ENCODE measurements around the gene UGT1A6. TPM values are rescaled to one million over a fixed set of nuclear protein-coding genes. Genes with fewer than 3 reads are reported as not detected.

Gene UGT1A6
- total and polyA plus RNA-seq, 2 donors from 2014 or later: 43.7 to 110 TPM

DNA sequence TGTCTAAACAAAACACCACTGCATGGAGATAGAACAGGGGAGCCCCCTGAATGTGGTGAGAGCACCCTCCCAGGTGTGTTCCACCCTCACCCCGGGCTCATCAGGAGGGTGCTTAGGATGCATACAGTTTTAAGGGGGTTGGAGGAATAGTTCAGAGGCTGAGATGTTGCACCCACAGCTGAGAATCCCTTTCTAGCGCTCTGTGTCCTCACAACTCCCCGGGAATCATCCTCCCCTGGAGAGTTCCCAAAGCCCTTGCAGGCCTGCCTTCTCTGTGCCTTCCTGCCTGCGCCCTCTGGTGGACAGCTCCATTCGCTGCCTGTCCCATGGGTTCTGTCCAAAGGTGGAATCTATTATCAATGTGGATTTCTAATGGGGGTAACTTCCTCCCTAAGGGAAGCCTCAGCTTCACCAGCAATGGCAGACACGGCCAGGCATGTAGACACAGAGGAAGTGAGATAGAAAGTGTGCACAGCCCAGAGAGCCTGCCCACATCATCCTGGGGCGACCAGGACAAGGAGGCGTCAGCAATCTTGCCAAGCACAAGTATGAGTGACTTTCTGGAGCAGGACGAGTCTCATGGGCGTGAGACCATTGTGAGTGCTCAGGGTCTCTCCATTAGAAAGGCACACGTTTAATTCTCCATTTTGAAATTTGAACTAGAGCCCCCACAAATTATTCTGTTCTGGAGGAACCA is 18.8 kb downstream of the UGT1A6 start:
- Histone ChIP-seq H3K4me3 (ENCODE audit: low read length in 3 of 3) (no peak overlapping the region), H3K9me3 (ENCODE audit: control insufficient read depth in 2 of 3, insufficient read depth in 1 of 3, low read length in 3 of 3) (no peaks in the 10 kb centered on the region), H3K9ac (ENCODE audit: low read length in 3 of 3) (no peak overlapping the region), H3K27me3 (ENCODE audit: control insufficient read depth, insufficient read depth, low read length) (no peaks in the 10 kb centered on the region), H3K27ac (ENCODE audit: low read depth in 2 of 2, low read length in 2 of 2) (no peak overlapping the region), H3K4me1 (ENCODE audit: control insufficient read depth in 2 of 3, insufficient read depth in 2 of 3, low read depth in 1 of 3, low read length in 3 of 3) (peaks cover 0 to 12% (median 4%) of the 10 kb centered on the region in 3 donors), H3K36me3 (ENCODE audit: control insufficient read depth in 2 of 3, insufficient read depth in 3 of 3, low read length in 3 of 3) (peaks cover 0 to 4% (median 0%) of the 10 kb centered on the region in 3 donors)
- FAIRE-seq (no peak), DNase-seq (peak; percentile 69 to 91 (median 83))
- intact Hi-C loops (cut with DNase I): no loop called here
- TF ChIP-seq CTCF (IDR thresholded peaks at IDR 0.05; ENCODE audit: borderline replicate concordance, extremely low read depth, insufficient read depth): peak; percentile 69

GRCh38 chr2:233712611-233713261 is 20.0 kb downstream of the UGT1A6 start, which contains the start of gene UGT1A5:
TSS of gene UGT1A5 (plus strand) at chr2:233712907. CDS start at chr2:233712992, 85 bp downstream.
- peaks cover 0 to 4% (median 0%) of the 10 kb centered on the region in 3 donors for H3K36me3 ChIP-seq (ENCODE audit: control insufficient read depth in 2 of 3, insufficient read depth in 3 of 3, low read length in 3 of 3)
- DNase-seq (no peak), FAIRE-seq (no peak)
- TF ChIP-seq CTCF (IDR thresholded peaks at IDR 0.05; ENCODE audit: borderline replicate concordance, extremely low read depth, insufficient read depth): no peak
- no peak within 1 kb of the TSS for H3K9ac ChIP-seq (ENCODE audit: low read length in 3 of 3)
- H3K27me3 ChIP-seq (ENCODE audit: control insufficient read depth, insufficient read depth, low read length): no peaks in the 10 kb centered on the region
- H3K4me3 ChIP-seq (ENCODE audit: low read length in 3 of 3): no peak within 1 kb of the TSS
- H3K9me3 ChIP-seq (ENCODE audit: control insufficient read depth in 2 of 3, insufficient read depth in 1 of 3, low read length in 3 of 3): no peaks in the 10 kb centered on the region
- peaks cover 0 to 4% (median 0%) of the 10 kb centered on the region in 3 donors for H3K4me1 ChIP-seq (ENCODE audit: control insufficient read depth in 2 of 3, insufficient read depth in 2 of 3, low read depth in 1 of 3, low read length in 3 of 3)
- H3K27ac ChIP-seq (ENCODE audit: low read depth in 2 of 2, low read length in 2 of 2): no peak within 1 kb of the TSS
- intact Hi-C loops (cut with DNase I): no loop called here

DNA sequence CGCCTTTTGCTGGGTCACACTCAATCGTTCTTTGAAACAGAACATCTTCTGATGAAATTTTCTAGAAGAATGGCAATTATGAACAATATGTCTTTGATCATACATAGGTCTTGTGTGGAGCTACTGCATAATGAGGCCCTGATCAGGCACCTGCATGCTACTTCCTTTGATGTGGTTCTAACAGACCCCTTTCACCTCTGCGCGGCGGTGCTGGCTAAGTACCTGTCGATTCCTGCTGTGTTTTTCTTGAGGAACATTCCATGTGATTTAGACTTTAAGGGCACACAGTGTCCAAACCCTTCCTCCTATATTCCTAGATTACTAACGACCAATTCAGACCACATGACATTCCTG is 20.5 kb downstream of the UGT1A6 start:
- no peak for FAIRE-seq

More for the DNA sequence above, 20.5 kb downstream of the UGT1A6 start:
- Histone ChIP-seq H3K9me3 (ENCODE audit: control insufficient read depth in 2 of 3, insufficient read depth in 1 of 3, low read length in 3 of 3) (no peaks in the 10 kb centered on the region), H3K36me3 (ENCODE audit: control insufficient read depth in 2 of 3, insufficient read depth in 3 of 3, low read length in 3 of 3) (peaks cover 0 to 8% (median 0%) of the 10 kb centered on the region in 3 donors), H3K27ac (ENCODE audit: low read depth in 2 of 2, low read length in 2 of 2) (no peak overlapping the region), H3K9ac (ENCODE audit: low read length in 3 of 3) (no peak overlapping the region), H3K4me1 (ENCODE audit: control insufficient read depth in 2 of 3, insufficient read depth in 2 of 3, low read depth in 1 of 3, low read length in 3 of 3) (peaks cover 0 to 4% (median 0%) of the 10 kb centered on the region in 3 donors), H3K27me3 (ENCODE audit: control insufficient read depth, insufficient read depth, low read length) (no peaks in the 10 kb centered on the region), H3K4me3 (ENCODE audit: low read length in 3 of 3) (no peak overlapping the region)
- no peak for DNase-seq
- intact Hi-C loops (cut with DNase I): no loop called here
- no peak for TF ChIP-seq CTCF (IDR thresholded peaks at IDR 0.05; ENCODE audit: borderline replicate concordance, extremely low read depth, insufficient read depth)
